NB4 (cell line): ENCODE results near the gene HDAC3.

Experiments
- CTCF ChIP-seq: IDR thresholded peaks from one replicate; pipeline ENCODE4 v1.5.1; 2012; ENCODE audit warnings: low read depth, low read length
- MAX ChIP-seq: IDR thresholded peaks from 2 replicates; pipeline ENCODE4 v1.6.1; 2011; ENCODE audit warnings: low read depth, low read length
- MYC ChIP-seq: IDR thresholded peaks from 2 replicates; pipeline ENCODE4 v1.6.1; 2011; ENCODE audit warnings: low read depth, low read length
- POLR2A ChIP-seq: IDR thresholded peaks from 2 replicates; pipeline ENCODE4 v1.6.1; 2011; ENCODE audit warnings: mild to moderate bottlenecking; ENCODE audit not compliant: insufficient read length; ENCODE audit errors: extremely low read depth

GRCh38 chr5:141608046-141608445, 28.6 kb downstream of the HDAC3 start:
- no peak for TF ChIP-seq CTCF
- no peak for TF ChIP-seq MYC
- no peak for TF ChIP-seq MAX
- no peak for TF ChIP-seq POLR2A
